HepG2 (cell line): ENCODE measurements around the gene SH3GLB2. TPM values are rescaled to one million over a fixed set of nuclear protein-coding genes. Genes with fewer than 3 reads are reported as not detected.

Experiments
- ATAC-seq: fragments of 200-7000 bp; cut with Tn5 transposase; 3 replicates; pipeline ENCODE4 v1.9.1; 2020; ENCODE audit warnings: mild to moderate bottlenecking, moderate library complexity
- BruUV-seq: library from RNA; stranded (reverse); fragments of 400-500 nt; replicated peaks from 2 replicates; lab custom pipeline; 2021; lab: Mats Ljungman, UMichigan
- CTCF ChIA-PET: fragments of 300-600 bp; formaldehyde crosslinking; extraction: SDS; loops from one replicate; lab custom pipeline; 2021; ENCODE audit warnings: low total read pairs, inconsistent platforms, low intra/inter-chr PET ratio; lab: Yijun Ruan, JAX
- POLR2A ChIA-PET: fragments of 350-600 bp; sonication (Branson Sonifier 250); formaldehyde crosslinking; loops from one replicate; lab custom pipeline; 2020; ENCODE audit warnings: antibody characterized with exemption, inconsistent platforms; lab: Yijun Ruan, JAX
- DNase-seq: peaks from one replicate; pipeline ENCODE4 v3.0.0-alpha.2; 2015; ENCODE audit warnings: low spot score
- FAIRE-seq: peaks from 3 replicates; lab custom pipeline; 2011; peaks lifted over from hg19 to GRCh38; lab: Jason Lieb, UNC
- H2AFZ ChIP-seq: one replicate; pipeline ENCODE4 v1.6.1; 2011; ENCODE audit warnings: low read length, inconsistent platforms
- H3K27ac ChIP-seq: fragments of 300-600 bp; 3 replicates; pipeline ENCODE4 v1.8.0; 2011; ENCODE audit warnings: mixed run types, mild to moderate bottlenecking, mixed read lengths, low read length, inconsistent platforms; ENCODE audit not compliant: insufficient read depth; ENCODE audit errors: extremely low read length
- H3K27me3 ChIP-seq, 2 experiments: fragments of 200-600 bp in 1 of 2; 2 replicates in 1 of 2; 3 replicates in 1 of 2; pipeline versions ENCODE4 v1.6.0 to v1.8.0; 2011; ENCODE audit warnings: low read length in 2 of 2, mild to moderate bottlenecking in 2 of 2, moderate library complexity in 2 of 2, inconsistent platforms in 1 of 2; ENCODE audit not compliant: insufficient read depth in 2 of 2, control insufficient read depth in 1 of 2
- H3K36me3 ChIP-seq, 2 experiments: fragments of 200-600 bp in 1 of 2; replicated peaks in 1 of 2; 2 replicates in 1 of 2; 3 replicates in 1 of 2; pipeline versions ENCODE4 v1.5.1 to v1.8.0; 2011; ENCODE audit warnings: low read length in 2 of 2, inconsistent platforms in 1 of 2; ENCODE audit not compliant: insufficient read depth in 2 of 2, control insufficient read depth in 1 of 2
- H3K4me1 ChIP-seq: 2 replicates; pipeline ENCODE4 v1.5.1; 2012; ENCODE audit warnings: low read length, inconsistent platforms; ENCODE audit not compliant: insufficient read depth
- H3K4me2 ChIP-seq: 2 replicates; pipeline ENCODE4 v1.6.0; 2011; ENCODE audit warnings: low read depth, low read length, inconsistent platforms
- H3K4me3 ChIP-seq, 3 experiments: fragments of 200-600 bp in 1 of 3; sonication (generic), shearing (Covaris generic) in 1 of 3; replicated peaks in 1 of 3; 2 replicates each; pipeline ENCODE4 v1.5.1; 2011 to 2016; ENCODE audit warnings: low read length in 3 of 3, inconsistent platforms in 2 of 3, low read depth in 2 of 3, mild to moderate bottlenecking in 2 of 3, control low read depth in 1 of 3, mixed read lengths in 1 of 3; ENCODE audit not compliant: insufficient read depth in 1 of 3
- H3K79me2 ChIP-seq: one replicate; pipeline ENCODE4 v1.6.1; 2011; ENCODE audit warnings: low read length, inconsistent platforms; ENCODE audit not compliant: insufficient read depth
- H3K9ac ChIP-seq: 2 replicates; pipeline ENCODE4 v1.6.0; 2011; ENCODE audit warnings: mild to moderate bottlenecking, low read depth, low read length, inconsistent platforms; ENCODE audit not compliant: insufficient read depth
- H3K9me3 ChIP-seq: 2 replicates; pipeline ENCODE4 v1.5.1; 2012; ENCODE audit warnings: mild to moderate bottlenecking, low read length
- H4K20me1 ChIP-seq: 2 replicates; pipeline ENCODE4 v1.6.0; 2011; ENCODE audit warnings: inconsistent platforms, mild to moderate bottlenecking, low read length, moderate library complexity; ENCODE audit not compliant: insufficient read depth
- GRHL1 ChIP-seq: sonication (generic); formaldehyde crosslinking; conservative IDR thresholded peaks from 2 replicates; pipeline ENCODE4 v1.8.0; 2022; ENCODE audit warnings: missing genetic modification reagents
- HIC2 ChIP-seq: sonication (generic); formaldehyde crosslinking; IDR thresholded peaks from 2 replicates; pipeline ENCODE4 v1.9.0; 2022; ENCODE audit warnings: low read depth, missing genetic modification reagents
- ZNF275 ChIP-seq: sonication (generic); formaldehyde crosslinking; IDR thresholded peaks from 2 replicates; pipeline ENCODE4 v1.8.0; 2022; ENCODE audit warnings: missing genetic modification reagents, mild to moderate bottlenecking, inconsistent platforms, borderline replicate concordance
- ZSCAN29 ChIP-seq: sonication (generic); formaldehyde crosslinking; conservative IDR thresholded peaks from 2 replicates; pipeline ENCODE4 v1.4.0; 2020; ENCODE audit warnings: mild to moderate bottlenecking, missing genetic modification reagents
- WGBS: methylation state at CpG from one replicate; pipeline ENCODE4 v1.1.6; 2017; ENCODE audit warnings: low lambda C conversion rate; 5-methylcytosine and 5-hydroxymethylcytosine counted together
- in situ Hi-C: cut with HindIII; loops from 2 replicates; pipeline ENCODE4 v1.10.0; 2017; ENCODE audit warnings: low pct_unique_long_range_greater_than_20kb; ENCODE audit not compliant: extremely low pct_ligation_motif_present
- intact Hi-C: fragments of 100-400 bp; cut with micrococcal nuclease; formaldehyde crosslinking; loops from one replicate; pipeline ENCODE4 v1.10.0; 2022; ENCODE audit not compliant: unreplicated experiment
- polyA plus RNA-seq, 8 experiments: library from polyadenylated mRNA; depleted of rRNA in 3 of 8; stranded (reverse) in 7 of 8; unstranded in 1 of 8; fragments of >200 nt; fragmentation: Illumina TruSeq in 4 of 8; extraction: Trizol in 4 of 8; gene quantifications; 2 replicates each; pipeline versions ENCODE4 v1.2.1 to v1.2.3, GENCODE V29; 2011 to 2016; ENCODE audit warnings: low read depth in 4 of 8, missing spikeins in 1 of 8, mixed read lengths in 1 of 8; ENCODE audit not compliant: insufficient read depth in 1 of 8
- total RNA-seq, 5 experiments: library from RNA; depleted of rRNA; stranded (reverse); fragments of >200 nt; fragmentation: Illumina TruSeq; extraction: Trizol; gene quantifications; 2 replicates each; pipeline ENCODE4 v1.2.3, GENCODE V29; 2016; ENCODE audit warnings: low read depth in 1 of 5
- TF ChIP-seq, protein P1 (sequence below): sonication (generic); formaldehyde crosslinking; IDR thresholded peaks from 2 replicates; pipeline ENCODE4 v1.4.0; 2020; ENCODE audit warnings: missing genetic modification reagents, borderline replicate concordance
- TF ChIP-seq, protein P2 (sequence below): sonication (generic); formaldehyde crosslinking; IDR thresholded peaks from 2 replicates; pipeline ENCODE4 v1.9.0; 2021; ENCODE audit warnings: missing genetic modification reagents, mild to moderate bottlenecking, borderline replicate concordance

SH3GLB2 gene
- total and polyA plus RNA-seq, 2 of the 13 experiments (the other 11 are each of a cell fraction or from before 2014, with no cell fraction given), result 24.0 to 40.6 TPM

GRCh38 chr9:129031514-129031913, 3.4 kb upstream of the SH3GLB2 start:
- no peaks in the 10 kb centered on the region for H3K36me3 ChIP-seq
- H3K79me2 ChIP-seq, result peaks cover 10% of the 10 kb centered on the region
- no peaks in the 10 kb centered on the region for H3K9me3 ChIP-seq
- H3K27me3 ChIP-seq, result no peaks in the 10 kb centered on the region
- DNase-seq, result no peak
- 59% methylated on average over 4 of the region's 4 CpGs for WGBS
- no peak overlapping the region for H3K9ac ChIP-seq
- intact Hi-C loops, result no loop called here
- H4K20me1 ChIP-seq, result peaks cover 5% of the 10 kb centered on the region; the same call in 1 of the 2 replicates
- no peak overlapping the region for H3K27ac ChIP-seq
- peaks cover 39% of the 10 kb centered on the region for H3K4me1 ChIP-seq
- no peak for FAIRE-seq
- H3K4me3 ChIP-seq, result no peak overlapping the region
- TF ChIP-seq ZSCAN29 (CRISPR knock-in tag) (no peak), GRHL1 (no peak), ZNF275 (no peak), HIC2 (CRISPR knock-in tag) (no peak)
- TF ChIP-seq, protein P1, sequence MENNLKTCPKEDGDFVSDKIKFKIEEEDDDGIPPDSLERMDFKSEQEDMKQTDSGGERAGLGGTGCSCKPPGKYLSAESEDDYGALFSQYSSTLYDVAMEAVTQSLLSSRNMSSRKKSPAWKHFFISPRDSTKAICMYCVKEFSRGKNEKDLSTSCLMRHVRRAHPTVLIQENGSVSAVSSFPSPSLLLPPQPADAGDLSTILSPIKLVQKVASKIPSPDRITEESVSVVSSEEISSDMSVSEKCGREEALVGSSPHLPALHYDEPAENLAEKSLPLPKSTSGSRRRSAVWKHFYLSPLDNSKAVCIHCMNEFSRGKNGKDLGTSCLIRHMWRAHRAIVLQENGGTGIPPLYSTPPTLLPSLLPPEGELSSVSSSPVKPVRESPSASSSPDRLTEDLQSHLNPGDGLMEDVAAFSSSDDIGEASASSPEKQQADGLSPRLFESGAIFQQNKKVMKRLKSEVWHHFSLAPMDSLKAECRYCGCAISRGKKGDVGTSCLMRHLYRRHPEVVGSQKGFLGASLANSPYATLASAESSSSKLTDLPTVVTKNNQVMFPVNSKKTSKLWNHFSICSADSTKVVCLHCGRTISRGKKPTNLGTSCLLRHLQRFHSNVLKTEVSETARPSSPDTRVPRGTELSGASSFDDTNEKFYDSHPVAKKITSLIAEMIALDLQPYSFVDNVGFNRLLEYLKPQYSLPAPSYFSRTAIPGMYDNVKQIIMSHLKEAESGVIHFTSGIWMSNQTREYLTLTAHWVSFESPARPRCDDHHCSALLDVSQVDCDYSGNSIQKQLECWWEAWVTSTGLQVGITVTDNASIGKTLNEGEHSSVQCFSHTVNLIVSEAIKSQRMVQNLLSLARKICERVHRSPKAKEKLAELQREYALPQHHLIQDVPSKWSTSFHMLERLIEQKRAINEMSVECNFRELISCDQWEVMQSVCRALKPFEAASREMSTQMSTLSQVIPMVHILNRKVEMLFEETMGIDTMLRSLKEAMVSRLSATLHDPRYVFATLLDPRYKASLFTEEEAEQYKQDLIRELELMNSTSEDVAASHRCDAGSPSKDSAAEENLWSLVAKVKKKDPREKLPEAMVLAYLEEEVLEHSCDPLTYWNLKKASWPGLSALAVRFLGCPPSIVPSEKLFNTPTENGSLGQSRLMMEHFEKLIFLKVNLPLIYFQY (CRISPR knock-in tag), result no peak
- TF ChIP-seq, protein P2, sequence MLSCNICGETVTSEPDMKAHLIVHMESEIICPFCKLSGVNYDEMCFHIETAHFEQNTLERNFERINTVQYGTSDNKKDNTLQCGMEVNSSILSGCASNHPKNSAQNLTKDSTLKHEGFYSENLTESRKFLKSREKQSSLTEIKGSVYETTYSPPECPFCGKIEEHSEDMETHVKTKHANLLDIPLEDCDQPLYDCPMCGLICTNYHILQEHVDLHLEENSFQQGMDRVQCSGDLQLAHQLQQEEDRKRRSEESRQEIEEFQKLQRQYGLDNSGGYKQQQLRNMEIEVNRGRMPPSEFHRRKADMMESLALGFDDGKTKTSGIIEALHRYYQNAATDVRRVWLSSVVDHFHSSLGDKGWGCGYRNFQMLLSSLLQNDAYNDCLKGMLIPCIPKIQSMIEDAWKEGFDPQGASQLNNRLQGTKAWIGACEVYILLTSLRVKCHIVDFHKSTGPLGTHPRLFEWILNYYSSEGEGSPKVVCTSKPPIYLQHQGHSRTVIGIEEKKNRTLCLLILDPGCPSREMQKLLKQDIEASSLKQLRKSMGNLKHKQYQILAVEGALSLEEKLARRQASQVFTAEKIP (CRISPR knock-in tag), result no peak
- BruUV-seq, result no TSS peak
- H2AFZ ChIP-seq, result no peak overlapping the region
- in situ Hi-C loops, result no loop called here
- ATAC-seq, result no peak
- CTCF ChIA-PET, result no interaction called here
- H3K4me2 ChIP-seq, result no peak overlapping the region
- POLR2A ChIA-PET, result no interaction called here
